B cell (primary cell): ENCODE results near the gene ITGAV. TPM values are rescaled to one million over a fixed set of nuclear protein-coding genes. Genes with fewer than 3 reads are reported as not detected.

Experiments used
- ATAC-seq: fragments of 200-7000 bp; cut with Tn5 transposase; one replicate; pipeline ENCODE4 v1.10.0; 2021; ENCODE audit warnings: low read depth, mild to moderate bottlenecking, moderate number of reproducible peaks, moderate library complexity
- CTCF ChIA-PET: fragments of 350-600 bp; sonication (Branson Sonifier 250); formaldehyde crosslinking; loops from one replicate; lab custom pipeline; 2021; ENCODE audit warnings: antibody characterized with exemption, inconsistent platforms; lab: Charles Lee
- POLR2A ChIA-PET: fragments of 350-600 bp; sonication (Branson Sonifier 250); formaldehyde crosslinking; loops from one replicate; lab custom pipeline; 2021; ENCODE audit warnings: antibody characterized with exemption; lab: Charles Lee
- DNase-seq: peaks from one replicate; pipeline ENCODE4 v3.0.0; 2013
- H2AFZ ChIP-seq: 2 replicates; pipeline ENCODE4 v1.6.1; 2012; ENCODE audit warnings: mild to moderate bottlenecking, low read depth, low read length; ENCODE audit not compliant: insufficient read depth, poor library complexity, severe bottlenecking
- H3K27ac ChIP-seq, 2 donors: 1 replicate in 1 of 2; 2 replicates in 1 of 2; pipeline ENCODE4 v1.5.1; 2012 to 2013; ENCODE audit warnings: low read length in 2 of 2, mild to moderate bottlenecking in 2 of 2, moderate library complexity in 1 of 2
- H3K27me3 ChIP-seq, 4 experiments: fragments of 200-600 bp in 1 of 4; sonication (generic) in 1 of 4; replicated peaks in 1 of 4; 1 replicate in 2 of 4; 2 replicates in 2 of 4; pipeline versions ENCODE4 v1.6.1 to v1.7.0; 2013 to 2016; ENCODE audit warnings: low read length in 3 of 4, mild to moderate bottlenecking in 2 of 4, mixed read lengths in 1 of 4, moderate library complexity in 1 of 4; ENCODE audit not compliant: insufficient read depth in 4 of 4, control insufficient read depth in 3 of 4; ENCODE audit errors: control extremely low read depth in 1 of 4
- H3K36me3 ChIP-seq, 2 experiments: replicated peaks in 1 of 2; 1 replicate in 1 of 2; 2 replicates in 1 of 2; pipeline versions ENCODE4 v1.6.1 to v1.7.1; 2013; ENCODE audit warnings: low read length in 1 of 2; ENCODE audit not compliant: insufficient read depth in 2 of 2, control insufficient read depth in 1 of 2; ENCODE audit errors: control extremely low read depth in 1 of 2, extremely low read depth in 1 of 2
- H3K4me1 ChIP-seq, 2 donors: fragments of 200-600 bp in 1 of 2; sonication (generic) in 1 of 2; 1 replicate in 1 of 2; 2 replicates in 1 of 2; pipeline versions ENCODE4 v1.5.1 to v1.6.1; 2013 to 2017; ENCODE audit warnings: low read length in 2 of 2; ENCODE audit not compliant: control insufficient read depth in 2 of 2, insufficient read depth in 2 of 2
- H3K4me2 ChIP-seq: replicated peaks from 2 replicates; pipeline ENCODE3; 2012; ENCODE audit warnings: mild to moderate bottlenecking, low read depth, low read length; ENCODE audit not compliant: poor library complexity, severe bottlenecking
- H3K4me3 ChIP-seq, 5 experiments: fragments of 200-600 bp in 1 of 5; sonication (generic) in 1 of 5; 1 replicate in 3 of 5; 2 replicates in 2 of 5; pipeline versions ENCODE4 v1.5.1 to v1.7.0; 2011 to 2016; ENCODE audit warnings: low read length in 4 of 5, mild to moderate bottlenecking in 4 of 5, low read depth in 2 of 5, control low read depth in 1 of 5, moderate library complexity in 1 of 5; ENCODE audit not compliant: insufficient read depth in 1 of 5; ENCODE audit errors: control extremely low read depth in 1 of 5, extremely low read depth in 1 of 5
- H3K79me2 ChIP-seq: fragments of 200-600 bp; sonication (generic); one replicate; pipeline ENCODE4 v1.6.0; 2016; ENCODE audit warnings: low read length; ENCODE audit not compliant: control insufficient read depth, insufficient read depth
- H3K9ac ChIP-seq: fragments of 200-600 bp; sonication (generic); 2 replicates; pipeline ENCODE4 v1.6.1; 2017; ENCODE audit warnings: mild to moderate bottlenecking, low read length, moderate library complexity
- H3K9me3 ChIP-seq, 3 donors: one replicate each; pipeline versions ENCODE4 v1.6.1 to v1.7.1; 2013; ENCODE audit warnings: low read length in 2 of 3; ENCODE audit not compliant: control insufficient read depth in 2 of 3, insufficient read depth in 1 of 3; ENCODE audit errors: control extremely low read depth in 1 of 3
- H4K20me1 ChIP-seq: 2 replicates; pipeline ENCODE4 v1.6.0; 2012; ENCODE audit warnings: mild to moderate bottlenecking, low read length; ENCODE audit not compliant: insufficient read depth, control insufficient read depth, poor library complexity, severe bottlenecking
- H3K27ac Mint-ChIP-seq: one replicate; pipeline ENCODE4 v1.8.0; 2021; ENCODE audit warnings: mixed read lengths
- H3K27me3 Mint-ChIP-seq: one replicate; pipeline ENCODE4 v1.8.0; 2021; ENCODE audit warnings: mixed read lengths
- H3K4me1 Mint-ChIP-seq: one replicate; pipeline ENCODE4 v1.8.0; 2021; ENCODE audit warnings: mixed read lengths
- H3K4me3 Mint-ChIP-seq: one replicate; pipeline ENCODE4 v1.8.0; 2021; ENCODE audit warnings: mixed read lengths
- H3K9me3 Mint-ChIP-seq: one replicate; pipeline ENCODE4 v1.8.0; 2022; ENCODE audit warnings: mixed read lengths; ENCODE audit not compliant: insufficient read depth
- EZH2 ChIP-seq: IDR thresholded peaks from 2 replicates; pipeline ENCODE4 v1.6.1; 2012; ENCODE audit warnings: borderline replicate concordance, low read depth, mild to moderate bottlenecking, moderate library complexity, low read length; ENCODE audit not compliant: insufficient read depth, poor library complexity, severe bottlenecking
- WGBS: methylation state at CpG from one replicate; pipeline ENCODE4 v1.1.5; 2013; ENCODE audit warnings: missing lambda C conversion rate; ENCODE audit not compliant: insufficient coverage; 5-methylcytosine and 5-hydroxymethylcytosine counted together
- intact Hi-C: fragments of 100-400 bp; cut with micrococcal nuclease; formaldehyde crosslinking; loops from one replicate; pipeline ENCODE4 v1.10.0; 2022
- polyA plus RNA-seq: library from polyadenylated mRNA; depleted of rRNA; stranded (reverse); fragments of >200 nt; gene quantifications from 2 replicates; pipeline ENCODE4 v1.2.3, GENCODE V29; 2012
- total RNA-seq, 2 donors: library from RNA; stranded (reverse); fragments of 120-200 nt in 1 of 2; gene quantifications; 1 replicate in 1 of 2; 2 replicates in 1 of 2; pipeline versions ENCODE4 v1.2.3 to v1.2.4, GENCODE V29; 2013 to 2022
- TF ChIP-seq, protein P1 (sequence below): fragments of 200-600 bp; IDR thresholded peaks from one replicate; pipeline ENCODE4 v1.8.0; 2022; ENCODE audit warnings: antibody characterized with exemption, mild to moderate bottlenecking

The ITGAV gene
- total and polyA plus RNA-seq, 2 donors (not counting 1 experiment from before 2014, with no cell fraction given) = 0.58 to 3.6 TPM

DNA sequence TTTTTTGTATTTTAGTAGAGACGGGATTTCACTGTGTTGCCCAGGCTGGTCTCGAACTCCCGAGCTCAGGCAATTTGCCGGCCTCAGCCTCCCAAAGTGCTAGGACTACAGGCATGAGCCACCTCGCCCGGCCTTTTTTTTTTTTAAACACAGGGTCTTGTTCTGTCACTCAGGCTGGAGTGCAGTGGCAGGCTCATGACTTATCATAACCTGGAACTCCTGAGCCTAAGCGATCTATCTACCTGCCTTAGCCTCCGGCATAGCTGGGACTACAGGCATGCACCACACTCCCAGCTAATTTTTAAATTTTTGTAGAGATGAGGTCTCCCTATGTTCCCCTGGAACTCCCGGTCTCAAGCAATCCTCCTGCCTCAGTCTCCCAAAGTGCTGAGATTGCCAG, 1.4 kb upstream of the ITGAV start:
- H3K4me2 ChIP-seq = no peak overlapping the region
- ChIA-PET CTCF (no interaction called here), POLR2A (no interaction called here)
- DNase-seq (no peak), ATAC-seq (no peak)
- H3K9me3 ChIP-seq = no peaks in the 10 kb centered on the region
- 100% methylated on average over 6 of the region's 9 CpGs for WGBS
- no peaks in the 10 kb centered on the region for H3K36me3 ChIP-seq
- H3K79me2 ChIP-seq = no peaks in the 10 kb centered on the region
- H3K27me3 ChIP-seq = no peaks in the 10 kb centered on the region
- no peak overlapping the region for H3K9ac ChIP-seq
- no peak overlapping the region for H3K27ac ChIP-seq
- no peak overlapping the region for H2AFZ ChIP-seq
- Mint-ChIP-seq H3K4me1 (peaks cover 20% of the 10 kb centered on the region), H3K27ac (no peak overlapping the region), H3K9me3 (no peaks in the 10 kb centered on the region), H3K27me3 (peaks cover 18% of the 10 kb centered on the region), H3K4me3 (no peak overlapping the region)
- intact Hi-C loops = no loop called here
- peaks cover 17% of the 10 kb centered on the region in 2 donors for H3K4me1 ChIP-seq
- no peaks in the 10 kb centered on the region for H4K20me1 ChIP-seq
- no peak overlapping the region for H3K4me3 ChIP-seq
- TF ChIP-seq EZH2 = no peak
- TF ChIP-seq, protein P1, sequence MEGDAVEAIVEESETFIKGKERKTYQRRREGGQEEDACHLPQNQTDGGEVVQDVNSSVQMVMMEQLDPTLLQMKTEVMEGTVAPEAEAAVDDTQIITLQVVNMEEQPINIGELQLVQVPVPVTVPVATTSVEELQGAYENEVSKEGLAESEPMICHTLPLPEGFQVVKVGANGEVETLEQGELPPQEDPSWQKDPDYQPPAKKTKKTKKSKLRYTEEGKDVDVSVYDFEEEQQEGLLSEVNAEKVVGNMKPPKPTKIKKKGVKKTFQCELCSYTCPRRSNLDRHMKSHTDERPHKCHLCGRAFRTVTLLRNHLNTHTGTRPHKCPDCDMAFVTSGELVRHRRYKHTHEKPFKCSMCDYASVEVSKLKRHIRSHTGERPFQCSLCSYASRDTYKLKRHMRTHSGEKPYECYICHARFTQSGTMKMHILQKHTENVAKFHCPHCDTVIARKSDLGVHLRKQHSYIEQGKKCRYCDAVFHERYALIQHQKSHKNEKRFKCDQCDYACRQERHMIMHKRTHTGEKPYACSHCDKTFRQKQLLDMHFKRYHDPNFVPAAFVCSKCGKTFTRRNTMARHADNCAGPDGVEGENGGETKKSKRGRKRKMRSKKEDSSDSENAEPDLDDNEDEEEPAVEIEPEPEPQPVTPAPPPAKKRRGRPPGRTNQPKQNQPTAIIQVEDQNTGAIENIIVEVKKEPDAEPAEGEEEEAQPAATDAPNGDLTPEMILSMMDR = no peak

DNA sequence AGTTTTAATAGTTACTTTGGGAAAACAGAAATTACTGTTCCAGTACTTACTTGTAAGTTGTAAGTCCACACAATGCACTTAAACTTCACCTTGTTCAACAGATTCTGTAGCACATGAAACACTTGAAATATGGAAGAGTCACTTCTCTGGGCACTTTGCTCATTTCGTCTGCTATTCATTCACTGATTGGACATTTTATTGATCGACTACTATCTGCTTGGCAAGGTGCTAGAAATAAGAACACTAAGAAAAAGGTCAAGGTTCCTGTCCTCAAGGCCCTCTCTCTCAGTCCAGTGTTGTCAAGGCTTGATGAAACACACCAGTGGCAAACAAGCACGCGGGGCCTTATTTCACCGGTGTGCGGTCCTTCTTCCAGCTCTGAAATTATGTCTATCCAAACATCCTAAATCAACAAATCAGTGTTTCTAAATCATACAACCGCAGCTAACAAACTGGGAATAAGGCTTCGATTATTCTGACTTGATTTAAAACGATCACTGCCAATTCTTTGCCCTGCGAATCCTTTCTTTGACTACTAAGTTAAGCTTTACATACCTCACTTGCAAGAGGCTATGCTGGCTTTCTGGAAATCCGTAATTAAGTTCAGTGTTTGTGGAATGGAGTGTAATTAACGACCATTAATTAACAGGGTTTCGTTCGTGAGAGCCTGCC, 780 bp upstream of the ITGAV start:
- no peaks in the 10 kb centered on the region for H3K9me3 Mint-ChIP-seq
- peaks cover 20% of the 10 kb centered on the region for H3K4me1 Mint-ChIP-seq
- Histone ChIP-seq H4K20me1 (no peaks in the 10 kb centered on the region), H2AFZ (peak overlapping the region; percentile 87), H3K27me3 (no peaks in the 10 kb centered on the region), H3K4me1 (peaks cover 17% of the 10 kb centered on the region in 2 donors), H3K27ac (peak overlapping the region; percentile 19 to 60), H3K36me3 (no peaks in the 10 kb centered on the region), H3K9ac (peak overlapping the region; percentile 73), H3K4me3 (peak overlapping the region; percentile 67 to 86 (median 77)), H3K9me3 (no peaks in the 10 kb centered on the region), H3K4me2 (peak overlapping the region; percentile 86), H3K79me2 (no peaks in the 10 kb centered on the region)
- ChIA-PET CTCF (interaction anchor here (0.8 to 1.3 kb wide), 2 partner anchors 85 to 106 kb away, joined by 3 to 6 read pairs; no protein-coding TSS in a partner anchor), POLR2A (interaction anchor here (1.4 kb wide), 1 partner anchor 103 kb away, joined by 5 read pairs; the partner anchor contains the start of gene ZC3H15)
- peak overlapping the region; percentile 88 for H3K4me3 Mint-ChIP-seq
- ATAC-seq (no peak), DNase-seq (no peak)
- peak overlapping the region; percentile 90 for H3K27ac Mint-ChIP-seq
- TF ChIP-seq, protein P1 = no peak
- no peak for TF ChIP-seq EZH2
- WGBS = 65% methylated on average over 11 of the region's 14 CpGs
- intact Hi-C loops = no loop called here
- H3K27me3 Mint-ChIP-seq = peaks cover 18% of the 10 kb centered on the region
